Nucleus accumbens (tissue), 56 donors: ENCODE measurements around the gene PRR32.
"Not testable (repeated sequence)": the region's sequence is repeated elsewhere in the genome, so short reads cannot be mapped to it uniquely, and the experiment has no call there.

Source experiments
- DNase-seq, 56 donors: peaks; one replicate each; lab custom pipeline; 2025; lab: John Stamatoyannopoulos, UW

PRR32 gene

GRCh38 chrX:126819429-126819828, at the start of gene PRR32:
Gene PRR32, plus strand, starts transcription at chrX:126819729. Its CDS starts 115 bp downstream, at chrX:126819844.
- DNase-seq, result no peak

- peak in 3 of 56 donors; percentile 0 for DNase-seq
Measured at GRCh38 chrX:126770179-126770578, 49.4 kb upstream of the PRR32 start.

- DNase-seq, result no peak
Measured at GRCh38 chrX:126785539-126785938, 34.0 kb upstream of the PRR32 start.

- no peak for DNase-seq
Measured at GRCh38 chrX:126799059-126799458, 20.5 kb upstream of the PRR32 start.

GRCh38 chrX:126806784-126807183, 12.7 kb upstream of the PRR32 start:
- DNase-seq, result not testable (repeated sequence)

- DNase-seq, result no peak
Measured at GRCh38 chrX:126815806-126816205, 3.7 kb upstream of the PRR32 start.

- no peak for DNase-seq
Measured at GRCh38 chrX:126820700-126821420, 1.3 kb downstream of the PRR32 start.

- no peak for DNase-seq
Measured at GRCh38 chrX:126824338-126825007, 4.9 kb downstream of the PRR32 start.

GRCh38 chrX:126825566-126826193, 6.2 kb downstream of the PRR32 start:
- no peak for DNase-seq

GRCh38 chrX:126836186-126836585, 16.7 kb downstream of the PRR32 start:
- peak in 2 of 56 donors; percentile 0 to 4 for DNase-seq

GRCh38 chrX:126847143-126847542, 27.6 kb downstream of the PRR32 start:
- DNase-seq, result no peak

- DNase-seq, result no peak
Measured at GRCh38 chrX:126855839-126856524, 36.5 kb downstream of the PRR32 start.
